Measurements from ENCODE around the gene SLC5A12.
"Not testable (repeated sequence)": the region's sequence is repeated elsewhere in the genome, so short reads cannot be mapped to it uniquely, and the experiment has no call there.

SLC5A12 gene

GRCh38 chr11:26702406-26702805, 19.5 kb downstream of the SLC5A12 start:
- no peak overlapping the region for H3K27ac Mint-ChIP-seq
- H3K4me1 Mint-ChIP-seq, result no peaks in the 10 kb centered on the region
- H3K9me3 Mint-ChIP-seq, result peaks cover 7% of the 10 kb centered on the region
- H3K4me3 Mint-ChIP-seq, result no peak overlapping the region
- no peaks in the 10 kb centered on the region for H3K27me3 Mint-ChIP-seq
- H3K36me3 Mint-ChIP-seq, result no peaks in the 10 kb centered on the region

- no peak overlapping the region for H3K4me3 Mint-ChIP-seq
- H3K27ac Mint-ChIP-seq, result no peak overlapping the region
- H3K36me3 Mint-ChIP-seq, result no peaks in the 10 kb centered on the region
- peaks cover 7% of the 10 kb centered on the region for H3K9me3 Mint-ChIP-seq
- no peaks in the 10 kb centered on the region for H3K27me3 Mint-ChIP-seq
- H3K4me1 Mint-ChIP-seq, result no peaks in the 10 kb centered on the region
Measured at GRCh38 chr11:26700574-26701235, 21.2 kb downstream of the SLC5A12 start.

- Mint-ChIP-seq H3K4me3 (no peak overlapping the region), H3K36me3 (no peaks in the 10 kb centered on the region), H3K27ac (no peak overlapping the region), H3K4me1 (no peaks in the 10 kb centered on the region), H3K9me3 (no peaks in the 10 kb centered on the region), H3K27me3 (no peaks in the 10 kb centered on the region)
Measured at GRCh38 chr11:26698224-26698623, 23.6 kb downstream of the SLC5A12 start.

- no peaks in the 10 kb centered on the region for H3K4me1 Mint-ChIP-seq
- no peak overlapping the region for H3K4me3 Mint-ChIP-seq
- no peaks in the 10 kb centered on the region for H3K36me3 Mint-ChIP-seq
- no peaks in the 10 kb centered on the region for H3K27me3 Mint-ChIP-seq
- no peak overlapping the region for H3K27ac Mint-ChIP-seq
- H3K9me3 Mint-ChIP-seq, result no peaks in the 10 kb centered on the region
Measured at GRCh38 chr11:26696330-26696729, 25.5 kb downstream of the SLC5A12 start.

GRCh38 chr11:26688701-26689100, 33.2 kb downstream of the SLC5A12 start:
- Mint-ChIP-seq H3K36me3 (no peaks in the 10 kb centered on the region), H3K4me3 (no peak overlapping the region), H3K4me1 (no peaks in the 10 kb centered on the region), H3K27ac (no peak overlapping the region), H3K27me3 (no peaks in the 10 kb centered on the region), H3K9me3 (no peaks in the 10 kb centered on the region)

GRCh38 chr11:26687351-26687750, 34.5 kb downstream of the SLC5A12 start:
- Mint-ChIP-seq H3K4me3 (no peak overlapping the region), H3K36me3 (no peaks in the 10 kb centered on the region), H3K9me3 (no peaks in the 10 kb centered on the region), H3K27ac (no peak overlapping the region), H3K4me1 (no peaks in the 10 kb centered on the region), H3K27me3 (no peaks in the 10 kb centered on the region)

GRCh38 chr11:26677566-26677965, 44.3 kb downstream of the SLC5A12 start:
- Mint-ChIP-seq H3K27me3 (no peaks in the 10 kb centered on the region), H3K36me3 (no peaks in the 10 kb centered on the region), H3K4me3 (no peak overlapping the region), H3K27ac (no peak overlapping the region), H3K4me1 (no peaks in the 10 kb centered on the region), H3K9me3 (no peaks in the 10 kb centered on the region)

- no peaks in the 10 kb centered on the region for H3K36me3 Mint-ChIP-seq
- no peaks in the 10 kb centered on the region for H3K9me3 Mint-ChIP-seq
- H3K27ac Mint-ChIP-seq, result no peak overlapping the region
- no peaks in the 10 kb centered on the region for H3K27me3 Mint-ChIP-seq
- H3K4me1 Mint-ChIP-seq, result no peaks in the 10 kb centered on the region
- H3K4me3 Mint-ChIP-seq, result no peak overlapping the region
Measured at GRCh38 chr11:26676641-26677040, 45.2 kb downstream of the SLC5A12 start.

GRCh38 chr11:26675233-26675928, 46.5 kb downstream of the SLC5A12 start:
- no peaks in the 10 kb centered on the region for H3K4me1 Mint-ChIP-seq
- H3K27ac Mint-ChIP-seq, result no peak overlapping the region
- no peak overlapping the region for H3K4me3 Mint-ChIP-seq
- no peaks in the 10 kb centered on the region for H3K27me3 Mint-ChIP-seq
- H3K36me3 Mint-ChIP-seq, result no peaks in the 10 kb centered on the region
- H3K9me3 Mint-ChIP-seq, result peaks cover under 1% of the 10 kb centered on the region

GRCh38 chr11:26665946-26666345, 55.9 kb downstream of the SLC5A12 start:
- no peak overlapping the region for H3K4me3 Mint-ChIP-seq
- H3K27me3 Mint-ChIP-seq, result no peaks in the 10 kb centered on the region
- H3K4me1 Mint-ChIP-seq, result no peaks in the 10 kb centered on the region
- no peak overlapping the region for H3K27ac Mint-ChIP-seq
- no peaks in the 10 kb centered on the region for H3K36me3 Mint-ChIP-seq
- H3K9me3 Mint-ChIP-seq, result peaks cover 11% of the 10 kb centered on the region

- no peak overlapping the region for H3K4me3 Mint-ChIP-seq
- H3K27me3 Mint-ChIP-seq, result no peaks in the 10 kb centered on the region
- peaks cover 7% of the 10 kb centered on the region for H3K9me3 Mint-ChIP-seq
- H3K36me3 Mint-ChIP-seq, result no peaks in the 10 kb centered on the region
- H3K27ac Mint-ChIP-seq, result no peak overlapping the region
- H3K4me1 Mint-ChIP-seq, result no peaks in the 10 kb centered on the region
Measured at GRCh38 chr11:26665036-26665435, 56.8 kb downstream of the SLC5A12 start.

GRCh38 chr11:26662916-26663315, 58.9 kb downstream of the SLC5A12 start:
- Mint-ChIP-seq H3K36me3 (no peaks in the 10 kb centered on the region), H3K27me3 (no peaks in the 10 kb centered on the region), H3K4me1 (no peaks in the 10 kb centered on the region), H3K4me3 (no peak overlapping the region), H3K27ac (no peak overlapping the region), H3K9me3 (peaks cover 4% of the 10 kb centered on the region)

- H3K4me1 Mint-ChIP-seq, result no peaks in the 10 kb centered on the region
- no peaks in the 10 kb centered on the region for H3K27me3 Mint-ChIP-seq
- H3K9me3 Mint-ChIP-seq, result no peaks in the 10 kb centered on the region
- no peaks in the 10 kb centered on the region for H3K36me3 Mint-ChIP-seq
- H3K27ac Mint-ChIP-seq, result no peak overlapping the region
- no peak overlapping the region for H3K4me3 Mint-ChIP-seq
Measured at GRCh38 chr11:26655287-26655686, 66.6 kb downstream of the SLC5A12 start.

- Mint-ChIP-seq H3K27me3 (no peaks in the 10 kb centered on the region), H3K4me3 (no peak overlapping the region), H3K9me3 (no peaks in the 10 kb centered on the region), H3K36me3 (no peaks in the 10 kb centered on the region), H3K4me1 (no peaks in the 10 kb centered on the region), H3K27ac (no peak overlapping the region)
Measured at GRCh38 chr11:26651916-26652315, 69.9 kb downstream of the SLC5A12 start.

- Mint-ChIP-seq H3K9me3 (no peaks in the 10 kb centered on the region), H3K4me1 (no peaks in the 10 kb centered on the region), H3K4me3 (no peak overlapping the region), H3K36me3 (no peaks in the 10 kb centered on the region), H3K27me3 (no peaks in the 10 kb centered on the region), H3K27ac (no peak overlapping the region)
Measured at GRCh38 chr11:26649884-26650283, 72.0 kb downstream of the SLC5A12 start.

- H3K27ac Mint-ChIP-seq, H3K27me3 Mint-ChIP-seq, H3K4me1 Mint-ChIP-seq, H3K4me3 Mint-ChIP-seq, H3K36me3 Mint-ChIP-seq: not testable (repeated sequence)
- H3K9me3 Mint-ChIP-seq, result peaks cover 13% of the 10 kb centered on the region
Measured at GRCh38 chr11:26643314-26643713, 78.5 kb downstream of the SLC5A12 start.

Measured in activated naive CD4-positive, alpha-beta T cell treated with anti-CD3 and anti-CD28 coated beads, Interleukin-2, amount 50 U/mL, for 24 hours (primary cell).